OCI-LY1 (cell line): ENCODE data around the gene CPA2.

Source experiments
- H2AFZ ChIP-seq: fragments of 200-600 bp; sonication (generic), shearing (Covaris generic); 2 replicates; pipeline ENCODE4 v1.6.0; 2014; ENCODE audit warnings: antibody characterized with exemption, mild to moderate bottlenecking, low read length
- H3F3A ChIP-seq: fragments of 200-600 bp; sonication (generic), shearing (Covaris generic); 2 replicates; pipeline ENCODE4 v1.6.0; 2014; ENCODE audit warnings: mild to moderate bottlenecking, antibody characterized with exemption, low read length, moderate library complexity; ENCODE audit not compliant: insufficient read depth
- H3K27ac ChIP-seq: fragments of 200-600 bp; sonication (generic); 2 replicates; pipeline ENCODE4 v1.5.1; 2014; ENCODE audit warnings: low read length, mixed run types, mild to moderate bottlenecking, low read depth; ENCODE audit not compliant: poor library complexity, severe bottlenecking
- H3K27me3 ChIP-seq: fragments of 200-600 bp; sonication (generic); 2 replicates; pipeline ENCODE4 v1.6.0; 2014; ENCODE audit warnings: antibody characterized with exemption, mild to moderate bottlenecking, low read length, moderate library complexity; ENCODE audit not compliant: insufficient read depth
- H3K36me3 ChIP-seq: fragments of 200-600 bp; sonication (generic); 2 replicates; pipeline ENCODE4 v1.6.1; 2014; ENCODE audit warnings: mild to moderate bottlenecking, antibody characterized with exemption, low read length, moderate library complexity, mixed read lengths; ENCODE audit not compliant: insufficient read depth
- H3K4me1 ChIP-seq: fragments of 200-600 bp; sonication (generic); 2 replicates; pipeline ENCODE4 v1.5.1; 2014; ENCODE audit warnings: mild to moderate bottlenecking, low read length, moderate library complexity; ENCODE audit not compliant: insufficient read depth, severe bottlenecking
- H3K4me2 ChIP-seq: fragments of 200-600 bp; sonication (generic), shearing (Covaris generic); 2 replicates; pipeline ENCODE4 v1.6.1; 2014; ENCODE audit warnings: low read length
- H3K4me3 ChIP-seq: fragments of 200-600 bp; sonication (generic); 2 replicates; pipeline ENCODE4 v1.5.1; 2014; ENCODE audit warnings: low read length, low read depth, mild to moderate bottlenecking, mixed read lengths; ENCODE audit not compliant: poor library complexity, severe bottlenecking
- H3K79me2 ChIP-seq: fragments of 200-600 bp; shearing (Covaris generic); 2 replicates; pipeline ENCODE4 v1.6.1; 2016; ENCODE audit warnings: mixed run types, low read length, mixed read lengths; ENCODE audit not compliant: insufficient read depth
- H3K9ac ChIP-seq: fragments of 200-600 bp; sonication (generic), shearing (Covaris generic); 2 replicates; pipeline ENCODE4 v1.6.1; 2014; ENCODE audit warnings: mild to moderate bottlenecking, low read length, mixed read lengths
- H3K9me2 ChIP-seq: fragments of 200-600 bp; sonication (generic), shearing (Covaris generic); 2 replicates; pipeline ENCODE4 v1.6.1; 2014; ENCODE audit warnings: low read depth, mild to moderate bottlenecking, low read length, mixed read lengths
- H3K9me3 ChIP-seq: fragments of 200-600 bp; shearing (Covaris generic); 2 replicates; pipeline ENCODE4 v1.6.1; 2014; ENCODE audit warnings: low read length, mixed read lengths
- H4K20me1 ChIP-seq: fragments of 200-600 bp; sonication (generic), shearing (Covaris generic); 2 replicates; pipeline ENCODE4 v1.6.0; 2016; ENCODE audit warnings: mild to moderate bottlenecking, low read length; ENCODE audit not compliant: insufficient read depth
- EZH2 ChIP-seq: fragments of 200-600 bp; sonication (generic), shearing (Covaris generic); IDR thresholded peaks from 2 replicates; pipeline ENCODE4 v1.8.0; 2017; ENCODE audit warnings: borderline replicate concordance, mixed run types, mild to moderate bottlenecking, antibody characterized with exemption, low read length, moderate library complexity, mixed read lengths
- TF ChIP-seq, protein P1 (sequence below): fragments of 200-600 bp; sonication (generic), shearing (Covaris generic); IDR thresholded peaks from 2 replicates; pipeline ENCODE4 v1.5.1; 2017; ENCODE audit warnings: mild to moderate bottlenecking, antibody characterized with exemption, low read length, moderate library complexity, mixed read lengths

Gene CPA2

GRCh38 chr7:130276796-130277762 lies 10.4 kb downstream of the CPA2 start:
- no peak overlapping the region for H3K4me2 ChIP-seq

GRCh38 chr7:130277763-130278643 lies 11.3 kb downstream of the CPA2 start:
- H2AFZ ChIP-seq = no peak overlapping the region
- no peaks in the 10 kb centered on the region for H4K20me1 ChIP-seq
- no peak overlapping the region for H3K9ac ChIP-seq
- peaks cover 14% of the 10 kb centered on the region; the same call in 1 of the 2 replicates for H3K27me3 ChIP-seq
- no peaks in the 10 kb centered on the region for H3K4me1 ChIP-seq
- no peaks in the 10 kb centered on the region for H3K9me2 ChIP-seq
- no peak overlapping the region for H3K4me2 ChIP-seq
- H3K9me3 ChIP-seq = no peaks in the 10 kb centered on the region
- H3K79me2 ChIP-seq = no peaks in the 10 kb centered on the region
- no peak overlapping the region for H3K27ac ChIP-seq
- no peak overlapping the region for H3K4me3 ChIP-seq
- H3K36me3 ChIP-seq = no peaks in the 10 kb centered on the region
- H3F3A ChIP-seq = no peaks in the 10 kb centered on the region
- no peak for TF ChIP-seq EZH2
- TF ChIP-seq, protein P1, sequence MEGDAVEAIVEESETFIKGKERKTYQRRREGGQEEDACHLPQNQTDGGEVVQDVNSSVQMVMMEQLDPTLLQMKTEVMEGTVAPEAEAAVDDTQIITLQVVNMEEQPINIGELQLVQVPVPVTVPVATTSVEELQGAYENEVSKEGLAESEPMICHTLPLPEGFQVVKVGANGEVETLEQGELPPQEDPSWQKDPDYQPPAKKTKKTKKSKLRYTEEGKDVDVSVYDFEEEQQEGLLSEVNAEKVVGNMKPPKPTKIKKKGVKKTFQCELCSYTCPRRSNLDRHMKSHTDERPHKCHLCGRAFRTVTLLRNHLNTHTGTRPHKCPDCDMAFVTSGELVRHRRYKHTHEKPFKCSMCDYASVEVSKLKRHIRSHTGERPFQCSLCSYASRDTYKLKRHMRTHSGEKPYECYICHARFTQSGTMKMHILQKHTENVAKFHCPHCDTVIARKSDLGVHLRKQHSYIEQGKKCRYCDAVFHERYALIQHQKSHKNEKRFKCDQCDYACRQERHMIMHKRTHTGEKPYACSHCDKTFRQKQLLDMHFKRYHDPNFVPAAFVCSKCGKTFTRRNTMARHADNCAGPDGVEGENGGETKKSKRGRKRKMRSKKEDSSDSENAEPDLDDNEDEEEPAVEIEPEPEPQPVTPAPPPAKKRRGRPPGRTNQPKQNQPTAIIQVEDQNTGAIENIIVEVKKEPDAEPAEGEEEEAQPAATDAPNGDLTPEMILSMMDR = peak; percentile 20; the same call in 1 of the 2 replicates

More at GRCh38 chr7:130276796-130277762, 10.4 kb downstream of the CPA2 start:
- TF ChIP-seq, protein P1 = no peak
- no peak for TF ChIP-seq EZH2
- H3K4me1 ChIP-seq = no peaks in the 10 kb centered on the region
- H3K79me2 ChIP-seq = no peaks in the 10 kb centered on the region
- H3K9me3 ChIP-seq = no peaks in the 10 kb centered on the region
- H2AFZ ChIP-seq = no peak overlapping the region
- H3K27ac ChIP-seq = no peak overlapping the region
- H3K4me3 ChIP-seq = no peak overlapping the region
- no peaks in the 10 kb centered on the region for H3F3A ChIP-seq
- peaks cover 14% of the 10 kb centered on the region; the same call in 1 of the 2 replicates for H3K27me3 ChIP-seq
- H3K9me2 ChIP-seq = no peaks in the 10 kb centered on the region
- H4K20me1 ChIP-seq = no peaks in the 10 kb centered on the region
- H3K36me3 ChIP-seq = no peaks in the 10 kb centered on the region
- no peak overlapping the region for H3K9ac ChIP-seq

GRCh38 chr7:130278860-130279259 lies 12.2 kb downstream of the CPA2 start:
- TF ChIP-seq EZH2 = no peak
- TF ChIP-seq, protein P1 = no peak
- no peak overlapping the region for H3K27ac ChIP-seq
- H3K9me3 ChIP-seq = no peaks in the 10 kb centered on the region
- no peaks in the 10 kb centered on the region for H3K9me2 ChIP-seq
- H3K4me1 ChIP-seq = no peaks in the 10 kb centered on the region
- H3K4me3 ChIP-seq = no peak overlapping the region
- no peaks in the 10 kb centered on the region for H4K20me1 ChIP-seq
- no peak overlapping the region for H3K4me2 ChIP-seq
- no peaks in the 10 kb centered on the region for H3K36me3 ChIP-seq
- H3K27me3 ChIP-seq = peaks cover 14% of the 10 kb centered on the region; the same call in 1 of the 2 replicates
- H2AFZ ChIP-seq = no peak overlapping the region
- H3F3A ChIP-seq = no peaks in the 10 kb centered on the region
- no peaks in the 10 kb centered on the region for H3K79me2 ChIP-seq
- no peak overlapping the region for H3K9ac ChIP-seq
